Mesothelial cell of epicardium (in vitro differentiated cells): Measurements from ENCODE around the gene CASP2. TPM values are rescaled to one million over a fixed set of nuclear protein-coding genes. Genes with fewer than 3 reads are reported as not detected.

Experiments used
- DNase-seq, 2 experiments: peaks; one replicate each; pipeline ENCODE4 v3.0.0; 2021; ENCODE audit warnings: low spot score in 2 of 2; ENCODE audit not compliant: unreplicated experiment in 2 of 2
- H3K27ac Mint-ChIP-seq: 2 replicates; pipeline ENCODE4 v1.8.0; 2021; ENCODE audit warnings: mixed read lengths
- H3K27me3 Mint-ChIP-seq: 2 replicates; pipeline ENCODE4 v1.8.0; 2021; ENCODE audit warnings: low read depth, mixed read lengths
- H3K36me3 Mint-ChIP-seq: 2 replicates; pipeline ENCODE4 v1.8.0; 2021; ENCODE audit warnings: mixed read lengths
- H3K4me1 Mint-ChIP-seq: 2 replicates; pipeline ENCODE4 v1.8.0; 2021; ENCODE audit warnings: mixed read lengths
- H3K4me3 Mint-ChIP-seq: 2 replicates; pipeline ENCODE4 v1.8.0; 2021; ENCODE audit warnings: mild to moderate bottlenecking, moderate library complexity, mixed read lengths
- H3K9me3 Mint-ChIP-seq: 2 replicates; pipeline ENCODE4 v1.8.0; 2021; ENCODE audit warnings: mixed read lengths
- CTCF ChIP-seq: fragments of 200-600 bp; sonication (generic); IDR thresholded peaks from one replicate; pipeline ENCODE4 v1.5.0; 2021; ENCODE audit warnings: antibody characterized with exemption; ENCODE audit not compliant: unreplicated experiment
- total RNA-seq: library from RNA; stranded (reverse); gene quantifications from 3 replicates; pipeline ENCODE4 v1.2.1, GENCODE V29; 2021

CASP2 gene
- total RNA-seq, 1 donor from 2014 or later: 53.3 TPM

- Mint-ChIP-seq H3K4me3 (no peak overlapping the region), H3K27me3 (no peaks in the 10 kb centered on the region), H3K9me3 (no peaks in the 10 kb centered on the region), H3K4me1 (peaks cover 24% of the 10 kb centered on the region), H3K36me3 (no peaks in the 10 kb centered on the region), H3K27ac (no peak overlapping the region)
- TF ChIP-seq CTCF: no peak
- DNase-seq: no peak
Observed at GRCh38 chr7:143323653-143324052, 35.5 kb downstream of the CASP2 start.

GRCh38 chr7:143325240-143325639 lies 37.1 kb downstream of the CASP2 start:
- no peak for DNase-seq
- no peak for TF ChIP-seq CTCF
- Mint-ChIP-seq H3K27ac (no peak overlapping the region), H3K4me1 (peaks cover 19% of the 10 kb centered on the region), H3K36me3 (no peaks in the 10 kb centered on the region), H3K27me3 (no peaks in the 10 kb centered on the region), H3K4me3 (no peak overlapping the region), H3K9me3 (no peaks in the 10 kb centered on the region)

- Mint-ChIP-seq H3K4me3 (no peak overlapping the region), H3K27ac (no peak overlapping the region), H3K4me1 (peaks cover 16% of the 10 kb centered on the region), H3K9me3 (no peaks in the 10 kb centered on the region), H3K36me3 (no peaks in the 10 kb centered on the region), H3K27me3 (no peaks in the 10 kb centered on the region)
- DNase-seq: no peak
- no peak for TF ChIP-seq CTCF
Observed at GRCh38 chr7:143327903-143328302, 39.8 kb downstream of the CASP2 start.

DNA sequence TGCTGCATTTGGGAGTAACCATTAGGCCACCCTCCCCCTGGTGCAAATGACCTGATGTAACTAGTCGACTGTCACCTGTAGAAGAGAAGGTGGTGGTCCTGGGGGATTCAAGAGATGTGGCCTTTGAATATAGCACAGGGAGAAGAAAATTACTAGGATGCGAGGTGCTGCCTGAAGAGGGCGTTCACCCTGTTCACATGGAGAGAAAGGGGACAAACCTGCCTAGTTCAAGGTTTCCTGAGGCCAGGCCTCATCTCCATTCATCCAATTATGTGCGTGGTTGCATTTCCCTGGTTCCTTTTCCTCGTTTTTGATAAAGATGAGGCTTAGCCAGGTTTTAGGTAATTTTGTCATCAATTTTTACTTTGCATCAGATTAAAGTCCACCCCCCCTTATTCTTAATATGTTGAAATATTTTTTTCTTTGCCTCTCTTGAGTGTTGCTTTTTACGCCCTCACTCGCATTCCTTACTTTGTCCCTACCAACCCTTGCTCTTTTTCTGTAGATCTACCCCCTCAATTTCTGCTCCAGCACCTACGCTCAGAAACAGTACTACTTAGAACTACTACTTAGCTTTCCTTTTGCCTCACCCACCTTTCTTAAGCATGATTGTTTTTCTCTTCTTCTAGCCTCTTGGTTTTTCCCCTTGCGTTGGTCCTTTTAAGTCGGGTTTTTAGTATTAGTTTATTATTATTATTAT lies 41.5 kb downstream of the CASP2 start:
- Mint-ChIP-seq H3K36me3 (no peaks in the 10 kb centered on the region), H3K4me3 (no peak overlapping the region), H3K9me3 (no peaks in the 10 kb centered on the region), H3K27ac (no peak overlapping the region), H3K27me3 (no peaks in the 10 kb centered on the region), H3K4me1 (peaks cover 4% of the 10 kb centered on the region)
- no peak for DNase-seq
- TF ChIP-seq CTCF: no peak

DNA sequence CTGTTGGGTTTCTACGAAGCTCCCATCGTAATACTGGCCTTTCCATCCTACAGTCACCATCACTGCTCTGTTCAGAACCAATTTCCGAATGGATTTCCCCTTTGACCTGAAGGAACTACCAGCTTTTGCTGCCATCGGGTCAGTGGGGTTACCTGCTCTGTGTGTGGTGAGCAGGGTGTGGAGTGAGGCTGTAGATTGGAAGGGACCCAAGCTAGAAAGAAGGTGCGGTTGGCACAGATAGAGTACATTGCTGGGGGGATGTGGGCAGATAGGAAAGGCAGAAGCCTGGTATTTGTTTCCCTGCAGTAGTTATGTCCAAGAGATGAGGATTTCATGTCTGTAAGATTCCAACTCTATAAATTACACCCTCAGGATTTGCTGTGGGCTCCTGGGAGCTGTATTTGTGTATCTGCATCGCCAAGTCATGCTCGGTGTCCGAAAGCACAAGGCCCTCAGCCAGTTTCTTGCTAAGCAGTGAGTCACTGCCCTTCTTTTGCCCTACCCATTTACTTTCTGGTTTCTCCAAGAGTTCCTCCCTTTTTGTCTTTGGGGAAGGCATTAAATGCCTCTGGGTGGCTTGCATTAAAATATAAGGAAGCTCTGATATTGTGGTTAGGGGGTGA lies 43.1 kb downstream of the CASP2 start:
- no peak overlapping the region for H3K4me3 Mint-ChIP-seq
- no peaks in the 10 kb centered on the region for H3K36me3 Mint-ChIP-seq
- no peak overlapping the region for H3K27ac Mint-ChIP-seq
- TF ChIP-seq CTCF: no peak
- H3K27me3 Mint-ChIP-seq: peaks cover 4% of the 10 kb centered on the region
- H3K4me1 Mint-ChIP-seq: no peaks in the 10 kb centered on the region
- no peak for DNase-seq
- no peaks in the 10 kb centered on the region for H3K9me3 Mint-ChIP-seq
